H1 (cell line): ENCODE results near the gene TRAT1. TPM values are rescaled to one million over a fixed set of nuclear protein-coding genes. Genes with fewer than 3 reads are reported as not detected.

ENCODE experiments used
- CTCF ChIA-PET: fragments of 300-600 bp; sonication (Branson Sonifier 250); formaldehyde crosslinking; loops from one replicate; lab custom pipeline; 2021; ENCODE audit not compliant: partially characterized antibody; lab: Charles Lee
- POLR2A ChIA-PET: fragments of 300-600 bp; sonication (Branson Sonifier 250); formaldehyde crosslinking; loops from one replicate; lab custom pipeline; 2021; ENCODE audit warnings: inconsistent platforms; ENCODE audit not compliant: partially characterized antibody; lab: Charles Lee
- DNase-seq, 2 experiments: peaks; one replicate each; pipeline versions ENCODE4 v3.0.0 to v3.0.0-alpha.2; 2010 to 2022; ENCODE audit warnings: low spot score in 2 of 2, low read depth in 1 of 2, mixed read lengths in 1 of 2
- FAIRE-seq: peaks from 2 replicates; lab custom pipeline; 2011; peaks lifted over from hg19 to GRCh38; lab: Jason Lieb, UNC
- H2AFZ ChIP-seq: 2 replicates; pipeline ENCODE4 v1.8.1; 2012; ENCODE audit warnings: low read length, inconsistent platforms
- H2AK5ac ChIP-seq: 2 replicates; pipeline ENCODE4 v1.6.1; 2013; ENCODE audit warnings: low read depth, low read length
- H2BK120ac ChIP-seq: replicated peaks from 2 replicates; pipeline ENCODE3; 2013; ENCODE audit warnings: low read depth, low read length, inconsistent platforms
- H2BK12ac ChIP-seq: 2 replicates; pipeline ENCODE4 v1.6.1; 2013; ENCODE audit warnings: low read depth, low read length
- H2BK15ac ChIP-seq: 2 replicates; pipeline ENCODE4 v1.6.1; 2013; ENCODE audit warnings: low read length
- H2BK20ac ChIP-seq: 2 replicates; pipeline ENCODE4 v1.6.1; 2013; ENCODE audit warnings: low read length
- H2BK5ac ChIP-seq: 2 replicates; pipeline ENCODE4 v1.6.1; 2013; ENCODE audit warnings: low read depth, low read length
- H3K14ac ChIP-seq: 2 replicates; pipeline ENCODE4 v1.6.1; 2013; ENCODE audit warnings: inconsistent platforms; ENCODE audit not compliant: insufficient read length
- H3K18ac ChIP-seq: 2 replicates; pipeline ENCODE4 v1.6.1; 2013; ENCODE audit warnings: low read length; ENCODE audit errors: extremely low read depth
- H3K23ac ChIP-seq: 2 replicates; pipeline ENCODE4 v1.6.1; 2013; ENCODE audit warnings: inconsistent platforms; ENCODE audit not compliant: insufficient read length
- H3K23me2 ChIP-seq: 2 replicates; pipeline ENCODE4 v1.6.1; 2013; ENCODE audit warnings: low read depth, low read length
- H3K27ac ChIP-seq: 2 replicates; pipeline ENCODE4 v1.6.1; 2011; ENCODE audit warnings: low read depth, low read length, inconsistent platforms
- H3K27me3 ChIP-seq, 4 experiments: replicated peaks in 1 of 4; 1 replicate in 1 of 4; 2 replicates in 3 of 4; pipeline versions ENCODE4 v1.6.1 to v1.8.1; 2011 to 2013; ENCODE audit warnings: low read length in 3 of 4, mild to moderate bottlenecking in 3 of 4, inconsistent platforms in 2 of 4, mixed read lengths in 2 of 4, moderate library complexity in 1 of 4; ENCODE audit not compliant: control insufficient read depth in 3 of 4, insufficient read depth in 3 of 4; ENCODE audit errors: extremely low read depth in 1 of 4
- H3K36me3 ChIP-seq, 4 experiments: 2 replicates each; pipeline versions ENCODE4 v1.6.1 to v1.8.1; 2011 to 2013; ENCODE audit warnings: mild to moderate bottlenecking in 4 of 4, low read length in 3 of 4, moderate library complexity in 2 of 4, control low read depth in 1 of 4, inconsistent platforms in 1 of 4; ENCODE audit not compliant: insufficient read depth in 4 of 4, control insufficient read depth in 2 of 4
- H3K4ac ChIP-seq: replicated peaks from 2 replicates; pipeline ENCODE3; 2013; ENCODE audit warnings: low read length, low read depth, mixed read lengths, inconsistent platforms; ENCODE audit not compliant: insufficient read length
- H3K4me1 ChIP-seq, 4 experiments: replicated peaks in 1 of 4; 1 replicate in 1 of 4; 2 replicates in 3 of 4; pipeline versions ENCODE4 v1.6.1 to v1.8.1; 2011 to 2013; ENCODE audit warnings: low read length in 3 of 4, inconsistent platforms in 2 of 4, mixed read lengths in 1 of 4; ENCODE audit not compliant: insufficient read depth in 4 of 4, control insufficient read depth in 3 of 4
- H3K4me2 ChIP-seq, 2 experiments: 2 replicates each; pipeline versions ENCODE4 v1.6.1 to v1.8.1; 2011 to 2013; ENCODE audit warnings: low read depth in 2 of 2, low read length in 2 of 2, control low read depth in 1 of 2, inconsistent platforms in 1 of 2, mild to moderate bottlenecking in 1 of 2; ENCODE audit not compliant: insufficient read depth in 1 of 2
- H3K4me3 ChIP-seq, 4 experiments: fragments of 200-600, 300-600 bp in 1 of 4; sonication (generic), shearing (Covaris generic), sonication (Bioruptor Twin) in 1 of 4; 2 replicates each; pipeline versions ENCODE4 v1.5.1 to v1.8.1; 2011 to 2016; ENCODE audit warnings: low read length in 4 of 4, low read depth in 3 of 4, control low read depth in 2 of 4, inconsistent platforms in 2 of 4, mild to moderate bottlenecking in 2 of 4, mixed read lengths in 1 of 4, moderate library complexity in 1 of 4; ENCODE audit not compliant: insufficient read depth in 2 of 4; ENCODE audit errors: extremely low read depth in 1 of 4
- H3K56ac ChIP-seq: replicated peaks from 2 replicates; pipeline ENCODE3; 2013; ENCODE audit warnings: low read depth, mild to moderate bottlenecking, mixed read lengths, low read length, inconsistent platforms; ENCODE audit not compliant: insufficient read length
- H3K79me1 ChIP-seq: 2 replicates; pipeline ENCODE4 v1.6.1; 2013; ENCODE audit warnings: low read depth, low read length, control low read depth
- H3K79me2 ChIP-seq, 2 experiments: 2 replicates each; pipeline versions ENCODE4 v1.6.1 to v1.8.1; 2012 to 2013; ENCODE audit warnings: low read length in 2 of 2, mild to moderate bottlenecking in 2 of 2, inconsistent platforms in 1 of 2; ENCODE audit not compliant: insufficient read depth in 2 of 2, control insufficient read depth in 1 of 2
- H3K9ac ChIP-seq, 4 experiments: replicated peaks in 1 of 4; 1 replicate in 1 of 4; 2 replicates in 3 of 4; pipeline versions ENCODE4 v1.6.1 to v1.8.1; 2011 to 2013; ENCODE audit warnings: low read depth in 3 of 4, low read length in 3 of 4, control low read depth in 2 of 4, mild to moderate bottlenecking in 2 of 4, moderate library complexity in 2 of 4, inconsistent platforms in 1 of 4; ENCODE audit errors: extremely low read depth in 1 of 4
- H3K9me3 ChIP-seq, 2 experiments: 2 replicates each; pipeline versions ENCODE4 v1.6.1 to v1.8.1; 2012 to 2013; ENCODE audit warnings: mild to moderate bottlenecking in 2 of 2, moderate library complexity in 2 of 2, control low read depth in 1 of 2, inconsistent platforms in 1 of 2, low read depth in 1 of 2, low read length in 1 of 2, mixed read lengths in 1 of 2; ENCODE audit not compliant: insufficient read depth in 2 of 2
- H4K20me1 ChIP-seq, 2 experiments: replicated peaks in 1 of 2; 2 replicates each; pipeline versions ENCODE3 to v1.8.1; 2011 to 2013; ENCODE audit warnings: inconsistent platforms in 2 of 2, low read length in 2 of 2, mild to moderate bottlenecking in 1 of 2; ENCODE audit not compliant: insufficient read depth in 2 of 2, control insufficient read depth in 1 of 2
- H4K5ac ChIP-seq: 2 replicates; pipeline ENCODE4 v1.6.1; 2013; ENCODE audit warnings: low read length, low read depth, mixed read lengths, inconsistent platforms; ENCODE audit not compliant: insufficient read length
- H4K8ac ChIP-seq: 2 replicates; pipeline ENCODE4 v1.8.0; 2013; ENCODE audit warnings: mild to moderate bottlenecking, moderate library complexity, low read length, inconsistent platforms; ENCODE audit not compliant: insufficient read depth; ENCODE audit errors: extremely low read depth
- H4K91ac ChIP-seq: replicated peaks from 2 replicates; pipeline ENCODE3; 2013; ENCODE audit warnings: low read length, mixed read lengths, inconsistent platforms; ENCODE audit not compliant: insufficient read length
- BRCA1 ChIP-seq: IDR thresholded peaks from 2 replicates; pipeline ENCODE4 v1.6.1; 2012; ENCODE audit warnings: low read depth, low read length, improper control_type of control experiment
- CBX8 ChIP-seq: fragments of 300-800, 300-1000 bp; sonication (generic); IDR thresholded peaks from 2 replicates; pipeline ENCODE4 v1.7.1; 2016; ENCODE audit warnings: low read depth, low read length, borderline replicate concordance
- CEBPB ChIP-seq: IDR thresholded peaks from 2 replicates; pipeline ENCODE4 v1.6.1; 2012; ENCODE audit warnings: low read depth, low read length
- PHF8 ChIP-seq: fragments of 200-600 bp; sonication (generic); conservative IDR thresholded peaks from 2 replicates; pipeline ENCODE4 v1.7.1; 2012; ENCODE audit warnings: low read depth, mild to moderate bottlenecking, inconsistent platforms, low read length, moderate library complexity
- SIN3A ChIP-seq, 2 experiments: IDR thresholded peaks in 1 of 2; conservative IDR thresholded peaks in 1 of 2; 2 replicates each; pipeline ENCODE4 v1.6.1; 2011 to 2012; ENCODE audit warnings: low read length in 2 of 2, improper control_type of control experiment in 1 of 2, low read depth in 1 of 2, mild to moderate bottlenecking in 1 of 2
- SIRT6 ChIP-seq: IDR thresholded peaks from one replicate; pipeline ENCODE4 v1.7.1; 2012; ENCODE audit warnings: low read length, inconsistent platforms
- SP4 ChIP-seq: IDR thresholded peaks from 2 replicates; pipeline ENCODE4 v1.6.1; 2012; ENCODE audit warnings: low read length, inconsistent platforms
- TAF1 ChIP-seq: IDR thresholded peaks from 2 replicates; pipeline ENCODE4 v1.6.1; 2011; ENCODE audit warnings: mild to moderate bottlenecking, low read depth, low read length
- TAF7 ChIP-seq: optimal IDR thresholded peaks from 2 replicates; pipeline ENCODE3; 2011; ENCODE audit warnings: low read depth, mild to moderate bottlenecking, inconsistent platforms, low read length, moderate library complexity, borderline replicate concordance
- TBP ChIP-seq: IDR thresholded peaks from 2 replicates; pipeline ENCODE4 v1.6.1; 2011; ENCODE audit warnings: low read depth, low read length, improper control_type of control experiment
- WGBS, 2 experiments: shearing (Covaris generic) in 1 of 2; methylation state at CpG; one replicate each; pipeline versions ENCODE4 v1.1.6 to v1.1.7; 2013 to 2015; ENCODE audit warnings: low lambda C conversion rate in 2 of 2, mixed read lengths in 2 of 2, inconsistent platforms in 1 of 2, low coverage in 1 of 2, missing lambda C conversion rate in 1 of 2; ENCODE audit not compliant: insufficient replicate concordance in 2 of 2, insufficient coverage in 1 of 2, insufficient read length in 1 of 2; ENCODE audit errors: extremely low coverage in 1 of 2, missing lambda C conversion rate in 1 of 2; 5-methylcytosine and 5-hydroxymethylcytosine counted together
- polyA plus RNA-seq, 7 experiments: library from polyadenylated mRNA; depleted of rRNA in 3 of 7; stranded (reverse) in 5 of 7; unstranded in 2 of 7; fragments of >200 nt in 5 of 7; fragments of 200-250 nt in 2 of 7; gene quantifications; 1 replicate in 5 of 7; 2 replicates in 1 of 7; 4 replicates in 1 of 7; pipeline versions ENCODE4 v1.2.1 to v1.2.3, GENCODE V29; 2011 to 2013; ENCODE audit warnings: missing spikeins in 2 of 7, mixed read lengths in 2 of 7
- total RNA-seq: library from RNA; stranded (reverse); fragmentation: NEBNext Ultra II Directional; extraction: Animal tissue kit (Norgen Biotek cat#: 25700); gene quantifications from 2 replicates; pipeline ENCODE4 v1.2.1, GENCODE V29; 2021

Gene TRAT1
- total and polyA plus RNA-seq, 2 of the 8 experiments (the other 6 are each of a cell fraction or from before 2014, with no cell fraction given) = not detected

DNA sequence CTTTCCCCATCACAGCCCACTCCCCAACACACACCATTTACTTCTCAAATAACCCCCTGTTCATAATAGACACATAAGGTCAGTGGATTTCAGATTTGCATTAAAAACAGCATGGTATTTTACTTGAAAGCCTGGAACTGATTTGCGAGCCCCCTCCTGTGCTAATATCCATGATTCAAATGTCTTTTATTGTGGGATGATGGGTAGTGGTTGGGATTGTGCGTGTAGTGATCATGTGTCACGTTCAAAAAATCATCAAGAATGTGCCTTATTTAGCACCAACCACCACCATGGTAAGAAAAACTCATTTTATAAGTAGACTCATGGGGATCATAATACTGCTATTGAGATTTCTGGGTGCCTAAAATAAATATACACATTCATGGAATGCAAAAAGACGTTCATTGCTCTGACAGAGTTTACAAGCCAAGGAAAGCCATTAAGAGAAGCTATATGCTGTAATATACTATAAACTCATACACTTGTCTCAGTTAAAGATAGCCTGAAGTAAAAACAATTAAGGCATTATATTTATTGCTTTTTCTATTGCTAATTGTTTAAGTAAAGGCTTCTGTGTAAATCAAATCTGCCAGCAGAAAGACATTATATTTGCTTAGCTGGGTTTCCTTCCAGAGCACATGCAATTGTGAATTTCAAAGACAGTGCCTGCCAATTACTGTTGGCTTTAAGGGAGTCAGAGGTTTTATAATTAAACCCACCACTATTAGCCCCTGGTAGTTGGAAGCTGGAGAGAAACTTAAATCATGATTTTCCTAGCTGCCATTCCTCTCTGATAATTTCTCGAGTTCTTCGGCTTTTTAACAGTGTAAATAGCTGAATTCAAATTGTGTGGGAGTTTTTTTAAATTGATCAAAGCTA lies 4.0 kb downstream of the TRAT1 start:
- no peaks in the 10 kb centered on the region for H3K27me3 ChIP-seq
- no peak overlapping the region for H2BK120ac ChIP-seq
- no peak overlapping the region for H3K18ac ChIP-seq
- H3K14ac ChIP-seq = no peak overlapping the region
- 84% methylated on average over 6 of the region's 6 CpGs; no CpG with 5 or more reads in 1 of the 2 experiments for whole genome bisulfite sequencing, 2 experiments
- H2BK5ac ChIP-seq = no peak overlapping the region
- no peak for FAIRE-seq
- TF ChIP-seq TBP (no peak), CBX8 (no peak), SP4 (no peak), BRCA1 (no peak), TAF1 (no peak), CEBPB (no peak), SIN3A (conservative IDR thresholded peaks at IDR 0.05 in 1 of 2, IDR thresholded peaks at IDR 0.05 in 1 of 2; ENCODE audit: low read depth in 1 of 2, low read length in 2 of 2) (no peak), PHF8 (no peak), SIRT6 (no peak), TAF7 (no peak)
- TF ChIP-seq, all 59 proteins: peak for 0
- Histone ChIP-seq H4K91ac (no peak overlapping the region), H4K8ac (no peak overlapping the region), H3K36me3 (no peaks in the 10 kb centered on the region), H2AFZ (no peak overlapping the region), H3K4ac (no peak overlapping the region), H4K20me1 (no peaks in the 10 kb centered on the region), H3K4me1 (peaks cover 0 to 4% (median 0%) of the 10 kb centered on the region in 4 experiments; a peak in 1 of 7 replicates), H3K4me3 (no peak overlapping the region), H3K79me1 (no peaks in the 10 kb centered on the region), H3K79me2 (no peaks in the 10 kb centered on the region), H2BK20ac (no peak overlapping the region), H2BK15ac (no peak overlapping the region), H4K5ac (no peak overlapping the region), H3K4me2 (no peak overlapping the region), H3K23ac (no peak overlapping the region), H3K9me3 (no peaks in the 10 kb centered on the region), H2AK5ac (no peak overlapping the region), H3K23me2 (no peaks in the 10 kb centered on the region; the same call in 1 of the 2 replicates), H3K56ac (no peak overlapping the region), H3K27ac (no peak overlapping the region), H2BK12ac (no peak overlapping the region), H3K9ac (no peak overlapping the region)
- ChIA-PET POLR2A (no interaction called here), CTCF (interaction anchor here (0.7 to 1.3 kb wide), 3 partner anchors 54 to 152 kb away, joined by 3 to 4 read pairs (median 3); no protein-coding TSS in a partner anchor)
- DNase-seq = no peak
